ENCODE results near the gene FAM210A.

DNA sequence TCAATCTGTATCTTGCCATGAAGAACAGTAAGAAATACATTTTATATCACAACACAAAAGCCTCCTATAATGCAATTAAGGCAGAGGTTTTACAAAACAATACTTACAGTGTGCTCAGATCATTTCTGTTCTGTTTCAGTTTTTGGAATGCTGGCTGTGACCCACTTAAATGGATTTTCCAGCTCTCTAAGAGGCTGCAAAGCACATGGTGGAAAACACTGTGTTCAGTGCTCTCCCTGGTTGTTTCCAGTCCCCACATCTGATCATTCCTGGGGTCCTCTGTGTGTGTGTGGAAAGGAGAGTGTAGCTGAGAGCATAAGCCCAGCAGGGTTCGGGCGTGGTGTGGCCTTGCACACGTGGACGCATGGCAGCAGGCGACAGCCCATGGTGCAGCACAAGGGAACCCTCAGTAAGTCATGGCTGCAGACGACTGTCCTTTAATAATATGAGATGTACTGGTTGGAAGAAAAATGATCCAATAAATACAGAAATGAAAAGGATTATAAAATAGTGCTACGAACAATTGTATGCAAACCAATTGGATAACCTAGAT, 95.6 kb downstream of the FAM210A start:
- TF ChIP-seq, protein P1, sequence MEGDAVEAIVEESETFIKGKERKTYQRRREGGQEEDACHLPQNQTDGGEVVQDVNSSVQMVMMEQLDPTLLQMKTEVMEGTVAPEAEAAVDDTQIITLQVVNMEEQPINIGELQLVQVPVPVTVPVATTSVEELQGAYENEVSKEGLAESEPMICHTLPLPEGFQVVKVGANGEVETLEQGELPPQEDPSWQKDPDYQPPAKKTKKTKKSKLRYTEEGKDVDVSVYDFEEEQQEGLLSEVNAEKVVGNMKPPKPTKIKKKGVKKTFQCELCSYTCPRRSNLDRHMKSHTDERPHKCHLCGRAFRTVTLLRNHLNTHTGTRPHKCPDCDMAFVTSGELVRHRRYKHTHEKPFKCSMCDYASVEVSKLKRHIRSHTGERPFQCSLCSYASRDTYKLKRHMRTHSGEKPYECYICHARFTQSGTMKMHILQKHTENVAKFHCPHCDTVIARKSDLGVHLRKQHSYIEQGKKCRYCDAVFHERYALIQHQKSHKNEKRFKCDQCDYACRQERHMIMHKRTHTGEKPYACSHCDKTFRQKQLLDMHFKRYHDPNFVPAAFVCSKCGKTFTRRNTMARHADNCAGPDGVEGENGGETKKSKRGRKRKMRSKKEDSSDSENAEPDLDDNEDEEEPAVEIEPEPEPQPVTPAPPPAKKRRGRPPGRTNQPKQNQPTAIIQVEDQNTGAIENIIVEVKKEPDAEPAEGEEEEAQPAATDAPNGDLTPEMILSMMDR (conservative IDR thresholded peaks at IDR 0.05), result no peak
- no peak for TF ChIP-seq EZH2 (IDR thresholded peaks at IDR 0.05; ENCODE audit: low read depth)
